Measurements from ENCODE around the gene KRT82. TPM values are rescaled to one million over a fixed set of nuclear protein-coding genes. Genes with fewer than 3 reads are reported as not detected.

The KRT82 gene
- total RNA-seq, 1 donor from 2014 or later, result not detected

DNA sequence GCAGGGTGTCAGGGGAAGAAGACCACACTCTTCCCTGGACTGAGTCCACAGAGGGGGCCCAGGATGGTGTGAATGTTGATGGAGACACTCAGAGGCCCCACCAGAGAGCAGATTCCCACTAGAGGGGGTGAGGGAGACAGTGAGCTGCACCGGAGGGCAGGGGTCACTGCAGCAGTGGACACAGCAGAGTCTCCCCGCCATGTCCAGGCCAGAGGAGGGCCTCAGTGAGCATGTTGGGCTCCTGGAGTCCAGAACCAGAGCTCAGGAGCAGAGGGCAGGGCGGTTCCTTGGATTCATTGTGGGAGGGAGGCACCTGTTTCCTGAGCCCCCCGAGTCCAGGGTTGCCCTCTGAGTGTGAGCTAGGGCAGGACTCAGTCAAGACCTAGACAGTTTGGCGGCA is 1.8 kb upstream of the KRT82 start:
- Histone ChIP-seq H3K27me3 (no peaks in the 10 kb centered on the region), H3K27ac (no peak overlapping the region), H3K4me1 (no peaks in the 10 kb centered on the region), H3K9me3 (no peaks in the 10 kb centered on the region), H3K36me3 (no peaks in the 10 kb centered on the region), H3K4me3 (no peak overlapping the region)
- TF ChIP-seq, protein P1, sequence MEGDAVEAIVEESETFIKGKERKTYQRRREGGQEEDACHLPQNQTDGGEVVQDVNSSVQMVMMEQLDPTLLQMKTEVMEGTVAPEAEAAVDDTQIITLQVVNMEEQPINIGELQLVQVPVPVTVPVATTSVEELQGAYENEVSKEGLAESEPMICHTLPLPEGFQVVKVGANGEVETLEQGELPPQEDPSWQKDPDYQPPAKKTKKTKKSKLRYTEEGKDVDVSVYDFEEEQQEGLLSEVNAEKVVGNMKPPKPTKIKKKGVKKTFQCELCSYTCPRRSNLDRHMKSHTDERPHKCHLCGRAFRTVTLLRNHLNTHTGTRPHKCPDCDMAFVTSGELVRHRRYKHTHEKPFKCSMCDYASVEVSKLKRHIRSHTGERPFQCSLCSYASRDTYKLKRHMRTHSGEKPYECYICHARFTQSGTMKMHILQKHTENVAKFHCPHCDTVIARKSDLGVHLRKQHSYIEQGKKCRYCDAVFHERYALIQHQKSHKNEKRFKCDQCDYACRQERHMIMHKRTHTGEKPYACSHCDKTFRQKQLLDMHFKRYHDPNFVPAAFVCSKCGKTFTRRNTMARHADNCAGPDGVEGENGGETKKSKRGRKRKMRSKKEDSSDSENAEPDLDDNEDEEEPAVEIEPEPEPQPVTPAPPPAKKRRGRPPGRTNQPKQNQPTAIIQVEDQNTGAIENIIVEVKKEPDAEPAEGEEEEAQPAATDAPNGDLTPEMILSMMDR (IDR thresholded peaks at IDR 0.05), result no peak
- TF ChIP-seq POLR2A (IDR thresholded peaks at IDR 0.05), result no peak
- TF ChIP-seq POLR2AphosphoS5 (IDR thresholded peaks at IDR 0.05; ENCODE audit: insufficient read depth in 1 of 2, low read depth in 1 of 2), result no peak
- no peak for DNase-seq (ENCODE audit: extremely low spot score in 2 of 2)
- intact Hi-C loops (cut with DNase I), result no loop called here

DNA sequence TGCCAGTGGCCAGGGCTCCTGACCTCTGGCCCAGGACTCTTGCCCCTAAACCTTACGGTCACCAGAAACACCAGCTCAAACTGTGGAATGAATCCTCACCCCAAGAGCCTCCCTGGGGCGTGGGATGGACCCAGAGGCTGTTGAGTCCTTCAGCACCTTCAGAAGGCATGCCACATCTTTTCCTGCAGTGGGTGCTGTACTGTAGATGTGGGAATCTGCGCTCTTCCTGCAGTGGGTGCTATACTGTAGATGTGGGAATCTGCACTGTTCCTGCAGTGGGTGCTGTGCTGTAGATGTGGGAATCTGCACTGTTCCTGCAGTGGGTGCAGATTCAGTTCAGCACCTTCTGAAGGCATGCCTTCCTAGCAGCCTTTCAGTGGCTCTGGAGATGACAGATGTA is 1.2 kb downstream of the KRT82 start:
- Histone ChIP-seq H3K27me3 (no peaks in the 10 kb centered on the region), H3K36me3 (no peaks in the 10 kb centered on the region), H3K9me3 (no peaks in the 10 kb centered on the region), H3K27ac (no peak overlapping the region), H3K4me1 (no peaks in the 10 kb centered on the region), H3K4me3 (no peak overlapping the region)
- TF ChIP-seq POLR2A (IDR thresholded peaks at IDR 0.05), result no peak
- TF ChIP-seq POLR2AphosphoS5 (IDR thresholded peaks at IDR 0.05; ENCODE audit: insufficient read depth in 1 of 2, low read depth in 1 of 2), result no peak
- TF ChIP-seq, protein P1 (IDR thresholded peaks at IDR 0.05), result no peak
- DNase-seq (ENCODE audit: extremely low spot score in 2 of 2), result no peak
- intact Hi-C loops (cut with DNase I), result loop anchor here (5.0 kb wide), 1 partner anchor 667 kb away; no protein-coding TSS in a partner anchor

- Histone ChIP-seq H3K27me3 (no peaks in the 10 kb centered on the region), H3K27ac (no peak overlapping the region), H3K9me3 (no peaks in the 10 kb centered on the region), H3K4me3 (no peak overlapping the region), H3K4me1 (no peaks in the 10 kb centered on the region), H3K36me3 (no peaks in the 10 kb centered on the region)
- intact Hi-C loops (cut with DNase I), result loop anchor here (5.0 kb wide), 1 partner anchor 669 kb away; no protein-coding TSS in a partner anchor
- DNase-seq (ENCODE audit: extremely low spot score in 2 of 2), result no peak
- TF ChIP-seq POLR2A (IDR thresholded peaks at IDR 0.05), result no peak
- TF ChIP-seq, protein P1 (IDR thresholded peaks at IDR 0.05), result no peak
- no peak for TF ChIP-seq POLR2AphosphoS5 (IDR thresholded peaks at IDR 0.05; ENCODE audit: insufficient read depth in 1 of 2, low read depth in 1 of 2)
These were observed 2.6 kb downstream of the KRT82 start for GRCh38 chr12:52403561-52403960.

GRCh38 chr12:52402873-52403540 is 3.1 kb downstream of the KRT82 start:
- intact Hi-C loops (cut with DNase I), result loop anchor here (5.0 kb wide), 1 partner anchor 669 kb away; no protein-coding TSS in a partner anchor
- H3K4me1 ChIP-seq, result no peaks in the 10 kb centered on the region
- no peaks in the 10 kb centered on the region for H3K27me3 ChIP-seq
- H3K27ac ChIP-seq, result no peak overlapping the region
- no peaks in the 10 kb centered on the region for H3K9me3 ChIP-seq
- H3K4me3 ChIP-seq, result no peak overlapping the region
- TF ChIP-seq POLR2A (IDR thresholded peaks at IDR 0.05) (no peak), POLR2AphosphoS5 (IDR thresholded peaks at IDR 0.05; ENCODE audit: insufficient read depth in 1 of 2, low read depth in 1 of 2) (no peak)
- TF ChIP-seq, protein P1 (IDR thresholded peaks at IDR 0.05), result no peak
- DNase-seq (ENCODE audit: extremely low spot score in 2 of 2), result no peak
- no peaks in the 10 kb centered on the region for H3K36me3 ChIP-seq

DNA sequence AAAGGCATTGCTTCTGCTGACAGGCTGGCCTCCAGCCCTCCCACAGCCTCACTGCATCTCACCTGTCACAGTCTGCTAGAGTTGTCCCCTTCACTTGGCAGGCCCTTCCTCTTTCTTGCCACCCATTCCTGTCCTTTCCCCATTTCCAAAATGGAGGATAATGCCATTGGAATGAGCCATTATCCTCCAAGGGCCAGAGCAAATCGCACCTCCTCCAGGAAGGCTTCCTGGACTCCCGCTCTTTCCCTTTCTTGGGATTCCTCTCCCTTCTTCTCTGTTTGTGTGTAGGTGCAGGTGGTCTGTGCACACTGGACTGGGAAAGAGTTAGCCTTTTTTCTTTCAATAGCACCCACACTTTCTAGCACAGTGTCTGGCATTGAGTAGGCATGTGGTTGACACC is 3.8 kb downstream of the KRT82 start:
- Histone ChIP-seq H3K36me3 (no peaks in the 10 kb centered on the region), H3K4me3 (no peak overlapping the region), H3K4me1 (no peaks in the 10 kb centered on the region), H3K9me3 (no peaks in the 10 kb centered on the region), H3K27ac (no peak overlapping the region), H3K27me3 (no peaks in the 10 kb centered on the region)
- TF ChIP-seq, protein P1 (IDR thresholded peaks at IDR 0.05), result no peak
- no peak for TF ChIP-seq POLR2AphosphoS5 (IDR thresholded peaks at IDR 0.05; ENCODE audit: insufficient read depth in 1 of 2, low read depth in 1 of 2)
- no peak for TF ChIP-seq POLR2A (IDR thresholded peaks at IDR 0.05)
- no peak for DNase-seq (ENCODE audit: extremely low spot score in 2 of 2)
- intact Hi-C loops (cut with DNase I), result loop anchor here (5.0 kb wide), 1 partner anchor 670 kb away; no protein-coding TSS in a partner anchor

Measured in vagina (tissue), 2 donors.